ENCODE measurements around the gene GABRB3.

The GABRB3 gene

DNA sequence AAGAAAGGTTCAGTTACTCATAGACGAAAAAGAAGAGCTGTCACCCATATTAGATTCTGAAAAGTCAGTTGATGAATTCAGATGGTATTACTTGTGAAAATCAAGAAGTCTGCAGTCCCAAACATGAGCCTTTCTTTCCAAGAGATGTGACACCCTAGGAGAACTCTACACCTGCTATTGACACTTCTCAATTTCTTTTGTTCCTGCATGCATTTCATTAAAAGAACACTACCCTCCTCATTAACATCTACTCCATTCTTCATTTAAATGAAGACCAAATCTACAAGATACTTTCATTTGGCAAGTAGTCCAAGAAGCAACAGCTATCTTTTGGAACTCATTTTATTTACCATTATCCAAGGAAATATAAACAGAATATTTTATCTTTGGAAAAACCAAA is 6.6 kb downstream of the GABRB3 start:
- TF ChIP-seq CTCF (IDR thresholded peaks at IDR 0.05; ENCODE audit: extremely low read depth, missing control alignments), result no peak

DNA sequence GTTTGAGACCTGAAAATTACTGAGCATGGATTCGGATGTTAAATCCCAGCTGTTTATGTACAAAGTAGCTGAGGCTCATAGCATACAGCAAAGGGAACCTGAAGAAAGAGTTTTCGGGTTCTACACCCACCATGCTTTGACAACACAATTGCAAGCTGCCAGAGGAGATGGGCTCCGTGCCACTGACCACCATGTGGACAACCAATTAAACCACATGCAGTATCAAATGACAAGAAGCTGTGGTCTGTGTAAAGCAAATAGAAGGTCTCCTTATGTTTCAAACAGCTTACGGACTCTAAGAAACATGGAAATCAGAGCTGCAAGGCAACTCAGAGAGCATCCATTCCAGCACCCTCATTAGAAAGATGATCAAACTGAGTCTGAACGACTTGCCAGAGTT is 12.9 kb downstream of the GABRB3 start:
- TF ChIP-seq CTCF (IDR thresholded peaks at IDR 0.05; ENCODE audit: extremely low read depth, missing control alignments), result no peak
- no peak for DNase-seq (ENCODE audit: low spot score)

More for the DNA sequence above, 6.6 kb downstream of the GABRB3 start:
- no peak for DNase-seq (ENCODE audit: low spot score)

DNA sequence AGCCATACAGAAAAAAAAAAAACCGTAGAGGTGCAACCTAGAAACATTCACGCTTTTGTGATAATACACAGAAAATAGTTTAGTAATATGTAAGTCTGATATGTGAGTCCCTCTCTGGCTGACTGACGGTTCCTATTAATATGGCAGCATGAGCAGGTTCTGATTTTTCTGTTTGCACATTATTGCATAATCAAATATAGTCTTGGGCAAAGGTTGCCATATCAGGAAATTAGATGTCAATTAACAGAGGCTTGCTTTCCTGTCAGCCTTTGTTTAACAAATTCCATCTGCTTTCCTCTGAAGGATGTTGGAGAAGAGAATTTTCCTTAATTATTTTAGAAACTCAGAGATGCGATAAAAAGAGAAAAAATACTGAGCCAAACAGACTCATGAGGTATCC is 14.8 kb downstream of the GABRB3 start:
- no peak for TF ChIP-seq CTCF (IDR thresholded peaks at IDR 0.05; ENCODE audit: extremely low read depth, missing control alignments)
- DNase-seq (ENCODE audit: low spot score), result no peak

- no peak for DNase-seq (ENCODE audit: low spot score)
Measured at GRCh38 chr15:26757141-26757540, 15.7 kb downstream of the GABRB3 start.

DNA sequence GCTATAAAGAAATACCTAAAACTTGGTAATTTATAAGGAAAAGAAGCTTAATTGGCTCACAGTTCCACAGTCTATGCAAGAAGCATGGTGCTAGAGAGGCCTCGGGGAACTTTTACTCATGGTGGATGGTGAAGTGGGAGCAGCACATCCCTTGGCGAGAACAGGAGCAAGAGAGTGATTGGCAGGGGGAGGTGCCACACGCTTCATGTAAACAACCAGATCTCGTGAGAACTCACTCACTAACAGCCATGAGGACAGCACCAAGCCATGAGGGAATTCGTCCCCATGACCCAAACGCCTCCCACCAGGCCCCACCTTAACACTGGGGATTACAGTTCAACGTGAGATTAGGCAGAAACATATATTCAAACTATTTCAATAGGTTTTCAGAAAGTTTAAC is 28.0 kb downstream of the GABRB3 start:
- TF ChIP-seq CTCF (IDR thresholded peaks at IDR 0.05; ENCODE audit: extremely low read depth, missing control alignments), result no peak
- no peak for DNase-seq (ENCODE audit: low spot score)

More at GRCh38 chr15:26757141-26757540, 15.7 kb downstream of the GABRB3 start:
- no peak for TF ChIP-seq CTCF (IDR thresholded peaks at IDR 0.05; ENCODE audit: extremely low read depth, missing control alignments)

GRCh38 chr15:26739791-26740190 is 33.1 kb downstream of the GABRB3 start:
- no peak for DNase-seq (ENCODE audit: low spot score)
- no peak for TF ChIP-seq CTCF (IDR thresholded peaks at IDR 0.05; ENCODE audit: extremely low read depth, missing control alignments)

DNA sequence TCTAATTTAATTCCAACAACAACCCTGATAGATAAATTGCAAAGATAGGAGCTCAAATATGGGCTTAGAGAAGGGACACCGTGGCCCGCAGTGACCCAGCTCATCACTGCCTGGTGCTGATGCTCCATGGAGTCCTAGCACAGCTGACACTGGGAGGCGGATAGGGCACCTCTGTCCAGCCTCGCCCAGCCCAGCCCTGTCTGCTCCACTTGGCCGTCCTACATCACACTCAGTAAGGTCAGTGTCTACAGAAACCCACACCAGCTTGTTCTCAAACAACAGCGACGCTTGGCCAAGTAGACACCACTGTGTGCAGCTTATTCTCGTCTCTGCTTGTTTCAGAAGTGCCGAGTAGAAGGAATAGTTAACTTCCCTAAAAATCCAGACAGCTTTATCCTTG is 33.9 kb downstream of the GABRB3 start:
- TF ChIP-seq CTCF (IDR thresholded peaks at IDR 0.05; ENCODE audit: extremely low read depth, missing control alignments), result no peak
- DNase-seq (ENCODE audit: low spot score), result no peak
